AG08396 (cell line): ENCODE data around the gene ARHGAP4.

ENCODE experiments used
- DNase-seq: peaks from one replicate; pipeline ENCODE4 v3.0.0; 2012; ENCODE audit warnings: low spot score, mixed read lengths

ARHGAP4 gene

GRCh38 chrX:153927672-153927921 is 1.5 kb upstream of the ARHGAP4 start:
- DNase-seq, result no peak

GRCh38 chrX:153926858-153927671 is 1.0 kb upstream of the ARHGAP4 start:
- DNase-seq, result no peak

- no peak for DNase-seq
Measured at GRCh38 chrX:153926552-153926857, 441 bp upstream of the ARHGAP4 start.

GRCh38 chrX:153925387-153925738 is 701 bp downstream of the ARHGAP4 start:
- DNase-seq, result no peak

GRCh38 chrX:153924149-153924861 is 1.8 kb downstream of the ARHGAP4 start:
- DNase-seq, result peak; percentile 65

- DNase-seq, result peak; percentile 72
Measured at GRCh38 chrX:153922932-153923857, 2.9 kb downstream of the ARHGAP4 start.

GRCh38 chrX:153921511-153922446 is 4.3 kb downstream of the ARHGAP4 start:
- DNase-seq, result no peak

- no peak for DNase-seq
Measured at GRCh38 chrX:153921070-153921469, 5.0 kb downstream of the ARHGAP4 start.

- DNase-seq, result no peak
Measured at GRCh38 chrX:153920546-153920945, 5.5 kb downstream of the ARHGAP4 start.

GRCh38 chrX:153919281-153919680 is 6.8 kb downstream of the ARHGAP4 start:
- no peak for DNase-seq

- no peak for DNase-seq
Measured at GRCh38 chrX:153917869-153918268, 8.2 kb downstream of the ARHGAP4 start.

- no peak for DNase-seq
Measured at GRCh38 chrX:153913701-153914100, 12.4 kb downstream of the ARHGAP4 start.

- no peak for DNase-seq
Measured at GRCh38 chrX:153913211-153913610, 12.9 kb downstream of the ARHGAP4 start.

- no peak for DNase-seq
Measured at GRCh38 chrX:153911798-153912197, 14.3 kb downstream of the ARHGAP4 start.

- DNase-seq, result no peak
Measured at GRCh38 chrX:153910446-153910845, 15.6 kb downstream of the ARHGAP4 start.

- DNase-seq, result no peak
Measured at GRCh38 chrX:153909980-153910360, 16.1 kb downstream of the ARHGAP4 start.

- DNase-seq, result no peak
Measured at GRCh38 chrX:153909024-153909979, 16.8 kb downstream of the ARHGAP4 start.

- DNase-seq, result no peak
Measured at GRCh38 chrX:153908219-153908860, 17.7 kb downstream of the ARHGAP4 start.

- DNase-seq, result no peak
Measured at GRCh38 chrX:153907456-153907855, 18.6 kb downstream of the ARHGAP4 start.
